H1 (cell line): ENCODE measurements around the gene FUT6. TPM values are rescaled to one million over a fixed set of nuclear protein-coding genes. Genes with fewer than 3 reads are reported as not detected.

Experiments
- CTCF ChIA-PET: fragments of 300-600 bp; sonication (Branson Sonifier 250); formaldehyde crosslinking; loops from one replicate; lab custom pipeline; 2021; ENCODE audit not compliant: partially characterized antibody; lab: Charles Lee
- POLR2A ChIA-PET: fragments of 300-600 bp; sonication (Branson Sonifier 250); formaldehyde crosslinking; loops from one replicate; lab custom pipeline; 2021; ENCODE audit warnings: inconsistent platforms; ENCODE audit not compliant: partially characterized antibody; lab: Charles Lee
- DNase-seq, 2 experiments: peaks; one replicate each; pipeline versions ENCODE4 v3.0.0 to v3.0.0-alpha.2; 2010 to 2022; ENCODE audit warnings: low spot score in 2 of 2, low read depth in 1 of 2, mixed read lengths in 1 of 2
- FAIRE-seq: peaks from 2 replicates; lab custom pipeline; 2011; peaks lifted over from hg19 to GRCh38; lab: Jason Lieb, UNC
- H2AFZ ChIP-seq: 2 replicates; pipeline ENCODE4 v1.8.1; 2012; ENCODE audit warnings: low read length, inconsistent platforms
- H2AK5ac ChIP-seq: 2 replicates; pipeline ENCODE4 v1.6.1; 2013; ENCODE audit warnings: low read depth, low read length
- H2BK120ac ChIP-seq: replicated peaks from 2 replicates; pipeline ENCODE3; 2013; ENCODE audit warnings: low read depth, low read length, inconsistent platforms
- H2BK12ac ChIP-seq: 2 replicates; pipeline ENCODE4 v1.6.1; 2013; ENCODE audit warnings: low read depth, low read length
- H2BK15ac ChIP-seq: 2 replicates; pipeline ENCODE4 v1.6.1; 2013; ENCODE audit warnings: low read length
- H2BK20ac ChIP-seq: 2 replicates; pipeline ENCODE4 v1.6.1; 2013; ENCODE audit warnings: low read length
- H2BK5ac ChIP-seq: 2 replicates; pipeline ENCODE4 v1.6.1; 2013; ENCODE audit warnings: low read depth, low read length
- H3K14ac ChIP-seq: 2 replicates; pipeline ENCODE4 v1.6.1; 2013; ENCODE audit warnings: inconsistent platforms; ENCODE audit not compliant: insufficient read length
- H3K18ac ChIP-seq: 2 replicates; pipeline ENCODE4 v1.6.1; 2013; ENCODE audit warnings: low read length; ENCODE audit errors: extremely low read depth
- H3K23ac ChIP-seq: 2 replicates; pipeline ENCODE4 v1.6.1; 2013; ENCODE audit warnings: inconsistent platforms; ENCODE audit not compliant: insufficient read length
- H3K23me2 ChIP-seq: 2 replicates; pipeline ENCODE4 v1.6.1; 2013; ENCODE audit warnings: low read depth, low read length
- H3K27ac ChIP-seq: 2 replicates; pipeline ENCODE4 v1.6.1; 2011; ENCODE audit warnings: low read depth, low read length, inconsistent platforms
- H3K27me3 ChIP-seq, 4 experiments: replicated peaks in 1 of 4; 1 replicate in 1 of 4; 2 replicates in 3 of 4; pipeline versions ENCODE4 v1.6.1 to v1.8.1; 2011 to 2013; ENCODE audit warnings: low read length in 3 of 4, mild to moderate bottlenecking in 3 of 4, inconsistent platforms in 2 of 4, mixed read lengths in 2 of 4, moderate library complexity in 1 of 4; ENCODE audit not compliant: control insufficient read depth in 3 of 4, insufficient read depth in 3 of 4; ENCODE audit errors: extremely low read depth in 1 of 4
- H3K36me3 ChIP-seq, 4 experiments: 2 replicates each; pipeline versions ENCODE4 v1.6.1 to v1.8.1; 2011 to 2013; ENCODE audit warnings: mild to moderate bottlenecking in 4 of 4, low read length in 3 of 4, moderate library complexity in 2 of 4, control low read depth in 1 of 4, inconsistent platforms in 1 of 4; ENCODE audit not compliant: insufficient read depth in 4 of 4, control insufficient read depth in 2 of 4
- H3K4ac ChIP-seq: replicated peaks from 2 replicates; pipeline ENCODE3; 2013; ENCODE audit warnings: low read length, low read depth, mixed read lengths, inconsistent platforms; ENCODE audit not compliant: insufficient read length
- H3K4me1 ChIP-seq, 4 experiments: replicated peaks in 1 of 4; 1 replicate in 1 of 4; 2 replicates in 3 of 4; pipeline versions ENCODE4 v1.6.1 to v1.8.1; 2011 to 2013; ENCODE audit warnings: low read length in 3 of 4, inconsistent platforms in 2 of 4, mixed read lengths in 1 of 4; ENCODE audit not compliant: insufficient read depth in 4 of 4, control insufficient read depth in 3 of 4
- H3K4me2 ChIP-seq, 2 experiments: 2 replicates each; pipeline versions ENCODE4 v1.6.1 to v1.8.1; 2011 to 2013; ENCODE audit warnings: low read depth in 2 of 2, low read length in 2 of 2, control low read depth in 1 of 2, inconsistent platforms in 1 of 2, mild to moderate bottlenecking in 1 of 2; ENCODE audit not compliant: insufficient read depth in 1 of 2
- H3K4me3 ChIP-seq, 4 experiments: fragments of 200-600, 300-600 bp in 1 of 4; sonication (generic), shearing (Covaris generic), sonication (Bioruptor Twin) in 1 of 4; 2 replicates each; pipeline versions ENCODE4 v1.5.1 to v1.8.1; 2011 to 2016; ENCODE audit warnings: low read length in 4 of 4, low read depth in 3 of 4, control low read depth in 2 of 4, inconsistent platforms in 2 of 4, mild to moderate bottlenecking in 2 of 4, mixed read lengths in 1 of 4, moderate library complexity in 1 of 4; ENCODE audit not compliant: insufficient read depth in 2 of 4; ENCODE audit errors: extremely low read depth in 1 of 4
- H3K56ac ChIP-seq: replicated peaks from 2 replicates; pipeline ENCODE3; 2013; ENCODE audit warnings: low read depth, mild to moderate bottlenecking, mixed read lengths, low read length, inconsistent platforms; ENCODE audit not compliant: insufficient read length
- H3K79me1 ChIP-seq: 2 replicates; pipeline ENCODE4 v1.6.1; 2013; ENCODE audit warnings: low read depth, low read length, control low read depth
- H3K79me2 ChIP-seq, 2 experiments: 2 replicates each; pipeline versions ENCODE4 v1.6.1 to v1.8.1; 2012 to 2013; ENCODE audit warnings: low read length in 2 of 2, mild to moderate bottlenecking in 2 of 2, inconsistent platforms in 1 of 2; ENCODE audit not compliant: insufficient read depth in 2 of 2, control insufficient read depth in 1 of 2
- H3K9ac ChIP-seq, 4 experiments: replicated peaks in 1 of 4; 1 replicate in 1 of 4; 2 replicates in 3 of 4; pipeline versions ENCODE4 v1.6.1 to v1.8.1; 2011 to 2013; ENCODE audit warnings: low read depth in 3 of 4, low read length in 3 of 4, control low read depth in 2 of 4, mild to moderate bottlenecking in 2 of 4, moderate library complexity in 2 of 4, inconsistent platforms in 1 of 4; ENCODE audit errors: extremely low read depth in 1 of 4
- H3K9me3 ChIP-seq, 2 experiments: 2 replicates each; pipeline versions ENCODE4 v1.6.1 to v1.8.1; 2012 to 2013; ENCODE audit warnings: mild to moderate bottlenecking in 2 of 2, moderate library complexity in 2 of 2, control low read depth in 1 of 2, inconsistent platforms in 1 of 2, low read depth in 1 of 2, low read length in 1 of 2, mixed read lengths in 1 of 2; ENCODE audit not compliant: insufficient read depth in 2 of 2
- H4K20me1 ChIP-seq, 2 experiments: replicated peaks in 1 of 2; 2 replicates each; pipeline versions ENCODE3 to v1.8.1; 2011 to 2013; ENCODE audit warnings: inconsistent platforms in 2 of 2, low read length in 2 of 2, mild to moderate bottlenecking in 1 of 2; ENCODE audit not compliant: insufficient read depth in 2 of 2, control insufficient read depth in 1 of 2
- H4K5ac ChIP-seq: 2 replicates; pipeline ENCODE4 v1.6.1; 2013; ENCODE audit warnings: low read length, low read depth, mixed read lengths, inconsistent platforms; ENCODE audit not compliant: insufficient read length
- H4K8ac ChIP-seq: 2 replicates; pipeline ENCODE4 v1.8.0; 2013; ENCODE audit warnings: mild to moderate bottlenecking, moderate library complexity, low read length, inconsistent platforms; ENCODE audit not compliant: insufficient read depth; ENCODE audit errors: extremely low read depth
- H4K91ac ChIP-seq: replicated peaks from 2 replicates; pipeline ENCODE3; 2013; ENCODE audit warnings: low read length, mixed read lengths, inconsistent platforms; ENCODE audit not compliant: insufficient read length
- BACH1 ChIP-seq: IDR thresholded peaks from 2 replicates; pipeline ENCODE4 v1.6.1; 2012; ENCODE audit warnings: low read length, improper control_type of control experiment
- BRCA1 ChIP-seq: IDR thresholded peaks from 2 replicates; pipeline ENCODE4 v1.6.1; 2012; ENCODE audit warnings: low read depth, low read length, improper control_type of control experiment
- FOSL1 ChIP-seq: IDR thresholded peaks from 2 replicates; pipeline ENCODE4 v1.6.1; 2011; ENCODE audit warnings: mild to moderate bottlenecking, low read depth, low read length, moderate library complexity; ENCODE audit not compliant: insufficient read depth
- JUND ChIP-seq: IDR thresholded peaks from 2 replicates; pipeline ENCODE4 v1.6.1; 2011; ENCODE audit warnings: mild to moderate bottlenecking, improper control_type of control experiment, low read length
- NANOG ChIP-seq: IDR thresholded peaks from 2 replicates; pipeline ENCODE4 v1.6.1; 2011; ENCODE audit warnings: low read length, low read depth, mild to moderate bottlenecking, inconsistent platforms; ENCODE audit not compliant: insufficient read depth, poor library complexity, severe bottlenecking
- NRF1 ChIP-seq: IDR thresholded peaks from 2 replicates; pipeline ENCODE4 v1.6.1; 2011; ENCODE audit warnings: mild to moderate bottlenecking, low read depth, low read length, improper control_type of control experiment
- PHF8 ChIP-seq: fragments of 200-600 bp; sonication (generic); conservative IDR thresholded peaks from 2 replicates; pipeline ENCODE4 v1.7.1; 2012; ENCODE audit warnings: low read depth, mild to moderate bottlenecking, inconsistent platforms, low read length, moderate library complexity
- SIRT6 ChIP-seq: IDR thresholded peaks from one replicate; pipeline ENCODE4 v1.7.1; 2012; ENCODE audit warnings: low read length, inconsistent platforms
- SIX5 ChIP-seq: IDR thresholded peaks from 2 replicates; pipeline ENCODE4 v1.6.1; 2011; ENCODE audit warnings: mild to moderate bottlenecking, low read depth, low read length
- WGBS, 2 experiments: shearing (Covaris generic) in 1 of 2; methylation state at CpG; one replicate each; pipeline versions ENCODE4 v1.1.6 to v1.1.7; 2013 to 2015; ENCODE audit warnings: low lambda C conversion rate in 2 of 2, mixed read lengths in 2 of 2, inconsistent platforms in 1 of 2, low coverage in 1 of 2, missing lambda C conversion rate in 1 of 2; ENCODE audit not compliant: insufficient replicate concordance in 2 of 2, insufficient coverage in 1 of 2, insufficient read length in 1 of 2; ENCODE audit errors: extremely low coverage in 1 of 2, missing lambda C conversion rate in 1 of 2; 5-methylcytosine and 5-hydroxymethylcytosine counted together
- polyA plus RNA-seq, 7 experiments: library from polyadenylated mRNA; depleted of rRNA in 3 of 7; stranded (reverse) in 5 of 7; unstranded in 2 of 7; fragments of >200 nt in 5 of 7; fragments of 200-250 nt in 2 of 7; gene quantifications; 1 replicate in 5 of 7; 2 replicates in 1 of 7; 4 replicates in 1 of 7; pipeline versions ENCODE4 v1.2.1 to v1.2.3, GENCODE V29; 2011 to 2013; ENCODE audit warnings: missing spikeins in 2 of 7, mixed read lengths in 2 of 7
- total RNA-seq: library from RNA; stranded (reverse); fragmentation: NEBNext Ultra II Directional; extraction: Animal tissue kit (Norgen Biotek cat#: 25700); gene quantifications from 2 replicates; pipeline ENCODE4 v1.2.1, GENCODE V29; 2021

FUT6 gene
- total and polyA plus RNA-seq, 2 of the 8 experiments (the other 6 are each of a cell fraction or from before 2014, with no cell fraction given) = not detected

DNA sequence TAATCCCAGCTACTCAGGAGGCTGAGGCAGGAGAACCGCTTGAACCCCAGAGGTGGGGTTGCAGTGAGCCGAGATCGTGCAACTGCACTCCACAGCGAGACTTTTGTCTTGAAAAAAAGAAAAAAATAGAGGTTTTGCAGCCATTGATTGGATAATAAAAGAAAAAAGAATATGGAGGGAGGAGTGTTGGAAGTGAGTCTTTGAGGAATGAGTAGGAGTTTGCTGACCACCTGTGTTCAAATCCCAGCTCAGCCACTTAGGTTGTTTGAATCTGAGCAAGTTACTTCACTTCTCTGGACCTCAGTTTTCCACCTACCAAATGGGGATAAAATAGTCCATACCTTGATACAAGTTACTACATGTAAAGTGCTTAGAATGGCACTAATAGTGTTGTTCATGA, 28.4 kb downstream of the FUT6 start:
- Histone ChIP-seq H3K36me3 (no peaks in the 10 kb centered on the region), H2BK15ac (no peak overlapping the region), H3K56ac (no peak overlapping the region), H4K91ac (no peak overlapping the region), H4K20me1 (peaks cover 0 to 6% of the 10 kb centered on the region in 2 experiments), H2AFZ (no peak overlapping the region), H3K4me3 (no peak overlapping the region), H3K4me1 (peaks cover 0 to 5% (median 3%) of the 10 kb centered on the region in 4 experiments; a peak in 3 of 7 replicates), H4K8ac (no peak overlapping the region), H3K9me3 (no peaks in the 10 kb centered on the region), H4K5ac (no peak overlapping the region), H3K79me2 (no peaks in the 10 kb centered on the region; a peak in 1 of 4 replicates), H3K9ac (no peak overlapping the region), H2BK20ac (no peak overlapping the region), H2BK12ac (no peak overlapping the region), H3K79me1 (peaks cover 4% of the 10 kb centered on the region; the same call in 1 of the 2 replicates), H3K18ac (no peak overlapping the region), H3K23me2 (no peaks in the 10 kb centered on the region), H3K14ac (no peak overlapping the region), H3K4ac (no peak overlapping the region), H2AK5ac (no peak overlapping the region), H2BK120ac (no peak overlapping the region), H2BK5ac (no peak overlapping the region), H3K27ac (no peak overlapping the region), H3K4me2 (no peak overlapping the region), H3K23ac (no peak overlapping the region), H3K27me3 (no peaks in the 10 kb centered on the region)
- WGBS, 2 experiments = 90% methylated on average over 4 of the region's 4 CpGs; no CpG with 5 or more reads in 1 of the 2 experiments
- POLR2A ChIA-PET = interaction anchor here (0.6 to 2.2 kb wide), 3 partner anchors 17 to 594 kb away, joined by 3 to 9 read pairs (median 3); no protein-coding TSS in a partner anchor
- CTCF ChIA-PET = interaction anchor here (0.6 to 4.2 kb wide), 8 partner anchors 11 to 211 kb away, joined by 3 to 11 read pairs (median 4); no protein-coding TSS in a partner anchor
- TF ChIP-seq NRF1 (no peak), JUND (no peak), NANOG (no peak), FOSL1 (no peak), SIRT6 (no peak), BACH1 (no peak), BRCA1 (no peak), SIX5 (no peak), PHF8 (no peak)
- no peak for FAIRE-seq
- DNase-seq = no peak
